ENCODE results near the gene SPATA31E1. TPM values are rescaled to one million over a fixed set of nuclear protein-coding genes. Genes with fewer than 3 reads are reported as not detected.

SPATA31E1 gene
- total and polyA plus RNA-seq, 11 donors, result not detected

GRCh38 chr9:87880116-87880515 lies 2.6 kb upstream of the SPATA31E1 start:
- Histone ChIP-seq H3K27me3 (no peaks in the 10 kb centered on the region), H3K4me1 (no peaks in the 10 kb centered on the region), H3K4me3 (no peak overlapping the region), H3K9me3 (peaks cover 0 to 5% (median 0%) of the 10 kb centered on the region in 12 donors), H3K27ac (no peak overlapping the region), H3K36me3 (no peaks in the 10 kb centered on the region)
- WGBS, 4 donors, result 39 to 58% (median 49%) methylated on average over 8 of the region's 8 CpGs
- ATAC-seq (no peak), DNase-seq (no peak)
- TF ChIP-seq POLR2A (IDR thresholded peaks at IDR 0.05), result no peak
- TF ChIP-seq, protein P1, sequence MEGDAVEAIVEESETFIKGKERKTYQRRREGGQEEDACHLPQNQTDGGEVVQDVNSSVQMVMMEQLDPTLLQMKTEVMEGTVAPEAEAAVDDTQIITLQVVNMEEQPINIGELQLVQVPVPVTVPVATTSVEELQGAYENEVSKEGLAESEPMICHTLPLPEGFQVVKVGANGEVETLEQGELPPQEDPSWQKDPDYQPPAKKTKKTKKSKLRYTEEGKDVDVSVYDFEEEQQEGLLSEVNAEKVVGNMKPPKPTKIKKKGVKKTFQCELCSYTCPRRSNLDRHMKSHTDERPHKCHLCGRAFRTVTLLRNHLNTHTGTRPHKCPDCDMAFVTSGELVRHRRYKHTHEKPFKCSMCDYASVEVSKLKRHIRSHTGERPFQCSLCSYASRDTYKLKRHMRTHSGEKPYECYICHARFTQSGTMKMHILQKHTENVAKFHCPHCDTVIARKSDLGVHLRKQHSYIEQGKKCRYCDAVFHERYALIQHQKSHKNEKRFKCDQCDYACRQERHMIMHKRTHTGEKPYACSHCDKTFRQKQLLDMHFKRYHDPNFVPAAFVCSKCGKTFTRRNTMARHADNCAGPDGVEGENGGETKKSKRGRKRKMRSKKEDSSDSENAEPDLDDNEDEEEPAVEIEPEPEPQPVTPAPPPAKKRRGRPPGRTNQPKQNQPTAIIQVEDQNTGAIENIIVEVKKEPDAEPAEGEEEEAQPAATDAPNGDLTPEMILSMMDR (IDR thresholded peaks at IDR 0.05), result no peak
- intact Hi-C loops (cut with DNase I), result no loop called here

GRCh38 chr9:87880683-87881082 lies 2.0 kb upstream of the SPATA31E1 start:
- Histone ChIP-seq H3K4me3 (no peak overlapping the region), H3K4me1 (no peaks in the 10 kb centered on the region), H3K36me3 (no peaks in the 10 kb centered on the region), H3K27me3 (no peaks in the 10 kb centered on the region), H3K27ac (no peak overlapping the region), H3K9me3 (peaks cover 0 to 5% (median 0%) of the 10 kb centered on the region in 12 donors)
- 78 to 88% (median 81%) methylated on average over 3 to 6 of the region's 6 CpGs for WGBS, 4 donors
- no peak for ATAC-seq
- DNase-seq, result no peak
- intact Hi-C loops (cut with DNase I), result no loop called here
- TF ChIP-seq, protein P1 (IDR thresholded peaks at IDR 0.05), result no peak
- no peak for TF ChIP-seq POLR2A (IDR thresholded peaks at IDR 0.05)

DNA sequence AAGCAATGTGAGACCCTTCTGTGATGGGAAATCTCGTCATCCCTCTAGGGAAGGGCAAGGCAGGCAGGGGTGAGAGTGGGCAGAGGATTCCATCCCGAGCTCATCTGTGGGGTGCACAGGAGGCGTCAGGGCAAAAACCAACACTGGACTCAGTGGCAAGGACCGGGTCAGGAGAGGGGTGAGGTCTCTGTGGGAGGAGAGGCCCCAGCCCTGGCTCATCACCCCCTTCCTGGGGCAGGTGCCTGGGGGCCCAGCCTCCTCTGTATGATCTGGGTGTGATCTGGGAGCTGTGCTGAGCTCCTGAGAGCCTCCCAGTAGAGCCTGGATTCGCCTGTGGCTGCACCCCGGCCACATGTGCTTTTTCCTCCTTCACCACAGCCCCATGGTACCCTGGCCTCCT lies 597 bp downstream of the SPATA31E1 start:
- ATAC-seq, result no peak
- TF ChIP-seq POLR2A (IDR thresholded peaks at IDR 0.05), result no peak
- TF ChIP-seq, protein P1 (IDR thresholded peaks at IDR 0.05), result no peak
- Histone ChIP-seq H3K27ac (no peak overlapping the region), H3K4me3 (no peak overlapping the region), H3K9me3 (peaks cover 0 to 5% (median 0%) of the 10 kb centered on the region in 12 donors), H3K36me3 (no peaks in the 10 kb centered on the region), H3K27me3 (no peaks in the 10 kb centered on the region), H3K4me1 (no peaks in the 10 kb centered on the region)
- 78 to 90% (median 84%) methylated on average over 6 of the region's 6 CpGs for WGBS, 4 donors
- DNase-seq, result no peak
- intact Hi-C loops (cut with DNase I), result no loop called here

DNA sequence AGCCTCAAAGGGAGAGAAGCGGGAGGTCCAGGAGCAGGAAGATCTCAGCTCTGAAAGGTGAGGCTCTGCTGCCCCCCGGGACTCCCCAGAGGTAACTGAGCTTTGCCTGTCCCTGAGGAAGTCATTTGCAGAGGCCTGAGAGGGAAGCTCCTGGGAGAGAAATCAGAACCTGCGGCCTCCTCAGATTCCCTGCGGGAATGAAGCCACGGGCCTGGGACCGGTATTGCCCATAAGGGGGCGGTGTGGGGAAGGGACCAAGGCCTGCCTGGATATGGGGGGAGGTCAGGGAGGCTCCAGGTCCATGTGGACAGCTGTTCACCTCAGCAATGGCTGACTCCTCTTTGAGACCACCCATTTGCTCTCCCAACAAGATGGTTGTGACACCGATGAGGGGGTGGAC lies 1.3 kb downstream of the SPATA31E1 start:
- no peak overlapping the region for H3K4me3 ChIP-seq
- WGBS, 4 donors, result 62 to 68% (median 67%) methylated on average over 8 of the region's 8 CpGs
- TF ChIP-seq, protein P1 (IDR thresholded peaks at IDR 0.05), result no peak
- TF ChIP-seq POLR2A (IDR thresholded peaks at IDR 0.05), result no peak
- H3K27ac ChIP-seq, result no peak overlapping the region
- H3K36me3 ChIP-seq, result no peaks in the 10 kb centered on the region
- DNase-seq (no peak), ATAC-seq (no peak)
- H3K27me3 ChIP-seq, result no peaks in the 10 kb centered on the region
- intact Hi-C loops (cut with DNase I), result no loop called here
- H3K9me3 ChIP-seq, result no peaks in the 10 kb centered on the region
- H3K4me1 ChIP-seq, result no peaks in the 10 kb centered on the region

Data from heart left ventricle (tissue), 16 donors.